KG1 (cell line): ENCODE results near the gene COX10.
"Not testable (repeated sequence)": the region's sequence is repeated elsewhere in the genome, so short reads cannot be mapped to it uniquely, and the experiment has no call there.

Source experiments
- DNase-seq: peaks from one replicate; lab custom pipeline; 2025; lab: John Stamatoyannopoulos, UW

COX10 gene

GRCh38 chr17:14205992-14206461, 136.7 kb downstream of the COX10 start:
- no peak for DNase-seq

- DNase-seq = no peak
These were observed 137.6 kb downstream of the COX10 start for GRCh38 chr17:14206891-14207290.

GRCh38 chr17:14207791-14208190, 138.5 kb downstream of the COX10 start:
- DNase-seq = no peak

GRCh38 chr17:14209215-14209614, 139.9 kb downstream of the COX10 start:
- no peak for DNase-seq

- DNase-seq = no peak
These were observed 141.9 kb downstream of the COX10 start for GRCh38 chr17:14211246-14211645.

- DNase-seq = no peak
These were observed 142.5 kb downstream of the COX10 start for GRCh38 chr17:14211801-14212200.

- no peak for DNase-seq
These were observed 143.1 kb downstream of the COX10 start for GRCh38 chr17:14212401-14212800.

- DNase-seq = no peak
These were observed 145.0 kb downstream of the COX10 start for GRCh38 chr17:14214271-14214670.

GRCh38 chr17:14222611-14223010, 153.3 kb downstream of the COX10 start:
- no peak for DNase-seq

GRCh38 chr17:14225254-14225980, 156.1 kb downstream of the COX10 start:
- no peak for DNase-seq

- no peak for DNase-seq
These were observed 157.7 kb downstream of the COX10 start for GRCh38 chr17:14227052-14227451.

- DNase-seq = no peak
These were observed 159.6 kb downstream of the COX10 start for GRCh38 chr17:14228903-14229302.

- DNase-seq = not testable (repeated sequence)
These were observed 161.9 kb downstream of the COX10 start for GRCh38 chr17:14231187-14231586.

- not testable (repeated sequence) for DNase-seq
These were observed 165.7 kb downstream of the COX10 start for GRCh38 chr17:14235047-14235446.

GRCh38 chr17:14236032-14236431, 166.7 kb downstream of the COX10 start:
- DNase-seq = not testable (repeated sequence)

GRCh38 chr17:14236762-14237161, 167.5 kb downstream of the COX10 start, which contains the start of gene CDRT15:
TSS of gene CDRT15 (minus strand) at chr17:14236862. CDS start at chr17:14236833, 29 bp downstream.
- not testable (repeated sequence) for DNase-seq

GRCh38 chr17:14239271-14239670, 170.0 kb downstream of the COX10 start:
- DNase-seq = not testable (repeated sequence)

GRCh38 chr17:14245002-14245401, 175.7 kb downstream of the COX10 start:
- DNase-seq = no peak

- no peak for DNase-seq
These were observed 176.3 kb downstream of the COX10 start for GRCh38 chr17:14245629-14246028.
